Measurements from ENCODE around the gene PTPRN2. TPM values are rescaled to one million over a fixed set of nuclear protein-coding genes. Genes with fewer than 3 reads are reported as not detected.

Gene PTPRN2
- total and polyA plus RNA-seq, 2 of the 8 experiments (the other 6 are each of a cell fraction or from before 2014, with no cell fraction given), result 2.6 to 4.5 TPM

- TF ChIP-seq, protein P1, sequence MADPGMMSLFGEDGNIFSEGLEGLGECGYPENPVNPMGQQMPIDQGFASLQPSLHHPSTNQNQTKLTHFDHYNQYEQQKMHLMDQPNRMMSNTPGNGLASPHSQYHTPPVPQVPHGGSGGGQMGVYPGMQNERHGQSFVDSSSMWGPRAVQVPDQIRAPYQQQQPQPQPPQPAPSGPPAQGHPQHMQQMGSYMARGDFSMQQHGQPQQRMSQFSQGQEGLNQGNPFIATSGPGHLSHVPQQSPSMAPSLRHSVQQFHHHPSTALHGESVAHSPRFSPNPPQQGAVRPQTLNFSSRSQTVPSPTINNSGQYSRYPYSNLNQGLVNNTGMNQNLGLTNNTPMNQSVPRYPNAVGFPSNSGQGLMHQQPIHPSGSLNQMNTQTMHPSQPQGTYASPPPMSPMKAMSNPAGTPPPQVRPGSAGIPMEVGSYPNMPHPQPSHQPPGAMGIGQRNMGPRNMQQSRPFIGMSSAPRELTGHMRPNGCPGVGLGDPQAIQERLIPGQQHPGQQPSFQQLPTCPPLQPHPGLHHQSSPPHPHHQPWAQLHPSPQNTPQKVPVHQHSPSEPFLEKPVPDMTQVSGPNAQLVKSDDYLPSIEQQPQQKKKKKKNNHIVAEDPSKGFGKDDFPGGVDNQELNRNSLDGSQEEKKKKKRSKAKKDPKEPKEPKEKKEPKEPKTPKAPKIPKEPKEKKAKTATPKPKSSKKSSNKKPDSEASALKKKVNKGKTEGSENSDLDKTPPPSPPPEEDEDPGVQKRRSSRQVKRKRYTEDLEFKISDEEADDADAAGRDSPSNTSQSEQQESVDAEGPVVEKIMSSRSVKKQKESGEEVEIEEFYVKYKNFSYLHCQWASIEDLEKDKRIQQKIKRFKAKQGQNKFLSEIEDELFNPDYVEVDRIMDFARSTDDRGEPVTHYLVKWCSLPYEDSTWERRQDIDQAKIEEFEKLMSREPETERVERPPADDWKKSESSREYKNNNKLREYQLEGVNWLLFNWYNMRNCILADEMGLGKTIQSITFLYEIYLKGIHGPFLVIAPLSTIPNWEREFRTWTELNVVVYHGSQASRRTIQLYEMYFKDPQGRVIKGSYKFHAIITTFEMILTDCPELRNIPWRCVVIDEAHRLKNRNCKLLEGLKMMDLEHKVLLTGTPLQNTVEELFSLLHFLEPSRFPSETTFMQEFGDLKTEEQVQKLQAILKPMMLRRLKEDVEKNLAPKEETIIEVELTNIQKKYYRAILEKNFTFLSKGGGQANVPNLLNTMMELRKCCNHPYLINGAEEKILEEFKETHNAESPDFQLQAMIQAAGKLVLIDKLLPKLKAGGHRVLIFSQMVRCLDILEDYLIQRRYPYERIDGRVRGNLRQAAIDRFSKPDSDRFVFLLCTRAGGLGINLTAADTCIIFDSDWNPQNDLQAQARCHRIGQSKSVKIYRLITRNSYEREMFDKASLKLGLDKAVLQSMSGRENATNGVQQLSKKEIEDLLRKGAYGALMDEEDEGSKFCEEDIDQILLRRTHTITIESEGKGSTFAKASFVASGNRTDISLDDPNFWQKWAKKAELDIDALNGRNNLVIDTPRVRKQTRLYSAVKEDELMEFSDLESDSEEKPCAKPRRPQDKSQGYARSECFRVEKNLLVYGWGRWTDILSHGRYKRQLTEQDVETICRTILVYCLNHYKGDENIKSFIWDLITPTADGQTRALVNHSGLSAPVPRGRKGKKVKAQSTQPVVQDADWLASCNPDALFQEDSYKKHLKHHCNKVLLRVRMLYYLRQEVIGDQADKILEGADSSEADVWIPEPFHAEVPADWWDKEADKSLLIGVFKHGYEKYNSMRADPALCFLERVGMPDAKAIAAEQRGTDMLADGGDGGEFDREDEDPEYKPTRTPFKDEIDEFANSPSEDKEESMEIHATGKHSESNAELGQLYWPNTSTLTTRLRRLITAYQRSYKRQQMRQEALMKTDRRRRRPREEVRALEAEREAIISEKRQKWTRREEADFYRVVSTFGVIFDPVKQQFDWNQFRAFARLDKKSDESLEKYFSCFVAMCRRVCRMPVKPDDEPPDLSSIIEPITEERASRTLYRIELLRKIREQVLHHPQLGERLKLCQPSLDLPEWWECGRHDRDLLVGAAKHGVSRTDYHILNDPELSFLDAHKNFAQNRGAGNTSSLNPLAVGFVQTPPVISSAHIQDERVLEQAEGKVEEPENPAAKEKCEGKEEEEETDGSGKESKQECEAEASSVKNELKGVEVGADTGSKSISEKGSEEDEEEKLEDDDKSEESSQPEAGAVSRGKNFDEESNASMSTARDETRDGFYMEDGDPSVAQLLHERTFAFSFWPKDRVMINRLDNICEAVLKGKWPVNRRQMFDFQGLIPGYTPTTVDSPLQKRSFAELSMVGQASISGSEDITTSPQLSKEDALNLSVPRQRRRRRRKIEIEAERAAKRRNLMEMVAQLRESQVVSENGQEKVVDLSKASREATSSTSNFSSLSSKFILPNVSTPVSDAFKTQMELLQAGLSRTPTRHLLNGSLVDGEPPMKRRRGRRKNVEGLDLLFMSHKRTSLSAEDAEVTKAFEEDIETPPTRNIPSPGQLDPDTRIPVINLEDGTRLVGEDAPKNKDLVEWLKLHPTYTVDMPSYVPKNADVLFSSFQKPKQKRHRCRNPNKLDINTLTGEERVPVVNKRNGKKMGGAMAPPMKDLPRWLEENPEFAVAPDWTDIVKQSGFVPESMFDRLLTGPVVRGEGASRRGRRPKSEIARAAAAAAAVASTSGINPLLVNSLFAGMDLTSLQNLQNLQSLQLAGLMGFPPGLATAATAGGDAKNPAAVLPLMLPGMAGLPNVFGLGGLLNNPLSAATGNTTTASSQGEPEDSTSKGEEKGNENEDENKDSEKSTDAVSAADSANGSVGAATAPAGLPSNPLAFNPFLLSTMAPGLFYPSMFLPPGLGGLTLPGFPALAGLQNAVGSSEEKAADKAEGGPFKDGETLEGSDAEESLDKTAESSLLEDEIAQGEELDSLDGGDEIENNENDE (IDR thresholded peaks at IDR 0.05; ENCODE audit: insufficient replicate concordance, low read length), result no peak
- TF ChIP-seq RNF2 (IDR thresholded peaks at IDR 0.05; ENCODE audit: borderline replicate concordance, low read depth, low read length, missing control alignments, poor library complexity, severe bottlenecking) (no peak), KDM5A (IDR thresholded peaks at IDR 0.05; ENCODE audit: low read length) (no peak), CHD2 (IDR thresholded peaks at IDR 0.05; ENCODE audit: low read length) (no peak), RFX5 (IDR thresholded peaks at IDR 0.05; ENCODE audit: borderline replicate concordance, low read depth, low read length) (no peak)
Measured at GRCh38 chr7:157549612-157550299, 1037.9 kb downstream of the PTPRN2 start (continued).

Data from H1 (cell line).